Measurements from ENCODE around the gene PROB1.

GRCh38 chr5:139439013-139439903, 44.4 kb upstream of the PROB1 start, which contains the start of gene DNAJC18:
- peak; percentile 58; the same call in 1 of the 2 replicates for TF ChIP-seq MAX (IDR thresholded peaks at IDR 0.05)
- peak; percentile 60 for TF ChIP-seq ZBTB7A (IDR thresholded peaks at IDR 0.05; ENCODE audit: low read depth)
- TF ChIP-seq NFIC (IDR thresholded peaks at IDR 0.05) = no peak
- TF ChIP-seq YY1 (IDR thresholded peaks at IDR 0.05; ENCODE audit: low read depth) = peak; percentile 76
- TF ChIP-seq TCF12 (IDR thresholded peaks at IDR 0.05; ENCODE audit: low read depth) = 0 out of 2 replicates have a peak, but pooled peaks have one; percentile 23
- TF ChIP-seq EP300 (IDR thresholded peaks at IDR 0.05; ENCODE audit: borderline replicate concordance) = no peak
- TF ChIP-seq TAF1 (IDR thresholded peaks at IDR 0.05; ENCODE audit: low read depth) = peak; percentile 50
- TF ChIP-seq CREB1 (IDR thresholded peaks at IDR 0.05; ENCODE audit: low read depth) = peak; percentile 36; the same call in 1 of the 2 replicates
- TF ChIP-seq REST (IDR thresholded peaks at IDR 0.05; ENCODE audit: low read depth) = no peak
- TF ChIP-seq CEBPB (IDR thresholded peaks at IDR 0.05) = no peak
- TF ChIP-seq TEAD4 (IDR thresholded peaks at IDR 0.05) = no peak
